Smooth muscle cell (in vitro differentiated cells): ENCODE results near the gene AXDND1. TPM values are rescaled to one million over a fixed set of nuclear protein-coding genes. Genes with fewer than 3 reads are reported as not detected.

Experiments used
- DNase-seq: peaks from one replicate; lab custom pipeline; 2025; ENCODE audit not compliant: unreplicated experiment; lab: John Stamatoyannopoulos, UW
- H2AFZ ChIP-seq: fragments of 200-600 bp; sonication (generic); 2 replicates; pipeline ENCODE4 v1.6.0; 2016; ENCODE audit warnings: antibody characterized with exemption, low read depth, mild to moderate bottlenecking
- H3F3A ChIP-seq: fragments of 200-600 bp; sonication (generic); 2 replicates; pipeline ENCODE4 v1.6.0; 2017; ENCODE audit warnings: antibody characterized with exemption, low read depth
- H3K27ac ChIP-seq: fragments of 200-600 bp; sonication (generic); 2 replicates; pipeline ENCODE4 v1.5.1; 2016; ENCODE audit warnings: low read depth, mild to moderate bottlenecking
- H3K27me3 ChIP-seq: fragments of 200-600 bp; sonication (generic); 2 replicates; pipeline ENCODE4 v1.6.1; 2016; ENCODE audit warnings: low read depth, mild to moderate bottlenecking
- H3K36me3 ChIP-seq: fragments of 200-600 bp; sonication (generic); 2 replicates; pipeline ENCODE4 v1.5.1; 2016; ENCODE audit warnings: low read depth
- H3K4me1 ChIP-seq: fragments of 200-600 bp; sonication (generic); 2 replicates; pipeline ENCODE4 v1.5.1; 2016; ENCODE audit warnings: low read depth
- H3K4me2 ChIP-seq: fragments of 200-600 bp; sonication (generic); 2 replicates; pipeline ENCODE4 v1.6.0; 2016; ENCODE audit warnings: mild to moderate bottlenecking
- H3K4me3 ChIP-seq: fragments of 200-600 bp; sonication (generic); 2 replicates; pipeline ENCODE4 v1.5.1; 2016; ENCODE audit warnings: mild to moderate bottlenecking
- H3K79me2 ChIP-seq: fragments of 200-600 bp; sonication (generic); 2 replicates; pipeline ENCODE4 v1.6.0; 2016; ENCODE audit warnings: low read depth, mild to moderate bottlenecking
- H3K9ac ChIP-seq: fragments of 200-600 bp; sonication (generic); 2 replicates; pipeline ENCODE4 v1.6.0; 2016; ENCODE audit warnings: low read depth
- H3K9me3 ChIP-seq: fragments of 200-600 bp; sonication (generic); replicated peaks from 2 replicates; pipeline ENCODE4 v1.5.1; 2016; ENCODE audit warnings: low read depth
- H4K20me1 ChIP-seq: fragments of 200-600 bp; sonication (generic); 2 replicates; pipeline ENCODE4 v1.6.0; 2016; ENCODE audit warnings: low read depth
- CTCF ChIP-seq: fragments of 200-600 bp; sonication (generic); IDR thresholded peaks from 2 replicates; pipeline ENCODE4 v1.5.1; 2017; ENCODE audit warnings: borderline replicate concordance, mild to moderate bottlenecking, antibody characterized with exemption; ENCODE audit not compliant: insufficient read depth, poor library complexity, severe bottlenecking
- WGBS: methylation state at CpG from one replicate; pipeline ENCODE4 v1.1.7; 2016; ENCODE audit warnings: low lambda C conversion rate; 5-methylcytosine and 5-hydroxymethylcytosine counted together
- polyA plus RNA-seq: library from polyadenylated mRNA; unstranded; fragments of >200 nt; fragmentation: Nextera tagmentation; extraction: Ambion mirVana; gene quantifications from 2 replicates; pipeline ENCODE4 v1.2.1, GENCODE V29; 2016
- total RNA-seq: library from RNA; depleted of rRNA; stranded (reverse); fragments of >200 nt; gene quantifications from 2 replicates; pipeline ENCODE4 v1.2.3, GENCODE V29; 2014

The AXDND1 gene
- total and polyA plus RNA-seq, 2 experiments from 2014 or later, result 0.41 TPM; not detected in 1

DNA sequence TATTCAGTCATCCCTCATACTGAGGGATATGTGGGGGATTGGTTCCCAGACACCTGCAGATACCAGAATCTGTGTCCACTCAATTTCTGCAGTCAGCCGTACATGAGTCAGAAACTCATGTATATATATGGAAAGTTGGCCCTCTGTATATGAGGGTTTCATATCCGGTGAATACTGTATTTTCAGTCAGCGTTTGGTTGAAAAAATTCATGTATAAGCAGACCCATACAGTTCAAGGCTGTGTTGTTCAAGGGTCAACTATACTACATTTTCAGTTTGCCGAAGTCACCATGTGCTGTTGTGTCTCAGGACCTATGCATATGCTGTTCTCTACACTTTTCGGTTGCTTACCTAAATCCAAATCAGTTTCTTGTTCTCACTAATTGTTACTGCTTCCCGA lies 10.5 kb downstream of the AXDND1 start:
- H3K36me3 ChIP-seq, result no peaks in the 10 kb centered on the region
- no peaks in the 10 kb centered on the region for H3K79me2 ChIP-seq
- H3K4me1 ChIP-seq, result no peaks in the 10 kb centered on the region
- no peaks in the 10 kb centered on the region for H3K9me3 ChIP-seq
- DNase-seq, result no peak
- no peaks in the 10 kb centered on the region for H3F3A ChIP-seq
- TF ChIP-seq CTCF, result no peak
- H3K27ac ChIP-seq, result no peak overlapping the region
- H3K4me2 ChIP-seq, result no peak overlapping the region
- 91% methylated on average over 6 of the region's 6 CpGs for WGBS
- no peak overlapping the region for H3K4me3 ChIP-seq
- H3K27me3 ChIP-seq, result no peaks in the 10 kb centered on the region
- no peaks in the 10 kb centered on the region for H4K20me1 ChIP-seq
- H2AFZ ChIP-seq, result no peak overlapping the region
- no peak overlapping the region for H3K9ac ChIP-seq

DNA sequence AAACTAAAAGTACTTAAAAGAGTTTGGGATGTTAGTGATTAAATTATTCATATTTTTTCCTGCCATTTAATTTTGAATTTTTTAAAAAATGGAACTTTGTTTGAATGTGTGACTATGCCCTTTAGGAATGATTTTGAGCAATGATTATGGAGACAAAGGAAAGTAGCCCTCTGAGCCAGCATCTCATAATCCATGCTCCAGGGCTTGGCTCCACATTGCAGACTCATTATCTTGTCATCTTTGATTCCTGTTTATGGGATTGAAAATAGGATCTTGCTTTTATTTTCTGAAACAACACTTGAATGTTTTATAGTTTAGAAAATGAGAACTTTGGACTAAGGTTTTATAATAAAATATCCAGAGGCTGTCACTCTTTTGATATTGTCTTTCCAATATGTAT lies 14.5 kb downstream of the AXDND1 start:
- no peak overlapping the region for H3K4me2 ChIP-seq
- no peak for TF ChIP-seq CTCF
- no peaks in the 10 kb centered on the region for H4K20me1 ChIP-seq
- H2AFZ ChIP-seq, result no peak overlapping the region
- H3K9ac ChIP-seq, result no peak overlapping the region
- DNase-seq, result no peak
- no peaks in the 10 kb centered on the region for H3F3A ChIP-seq
- no peaks in the 10 kb centered on the region for H3K36me3 ChIP-seq
- H3K4me1 ChIP-seq, result no peaks in the 10 kb centered on the region
- no peaks in the 10 kb centered on the region for H3K27me3 ChIP-seq
- H3K79me2 ChIP-seq, result no peaks in the 10 kb centered on the region
- no peak overlapping the region for H3K27ac ChIP-seq
- H3K9me3 ChIP-seq, result no peaks in the 10 kb centered on the region
- H3K4me3 ChIP-seq, result no peak overlapping the region

- Histone ChIP-seq H3K27me3 (no peaks in the 10 kb centered on the region), H3F3A (no peaks in the 10 kb centered on the region), H4K20me1 (no peaks in the 10 kb centered on the region), H3K4me3 (no peak overlapping the region), H3K9me3 (no peaks in the 10 kb centered on the region), H2AFZ (no peak overlapping the region), H3K4me1 (no peaks in the 10 kb centered on the region), H3K4me2 (no peak overlapping the region), H3K27ac (no peak overlapping the region), H3K79me2 (no peaks in the 10 kb centered on the region), H3K9ac (no peak overlapping the region), H3K36me3 (no peaks in the 10 kb centered on the region)
- DNase-seq, result no peak
- no peak for TF ChIP-seq CTCF
- 89% methylated on average over 1 of the region's 1 CpG for WGBS
Measured at GRCh38 chr1:179384027-179384426, 18.3 kb downstream of the AXDND1 start.

GRCh38 chr1:179385510-179385909 lies 19.7 kb downstream of the AXDND1 start:
- no peaks in the 10 kb centered on the region for H3K36me3 ChIP-seq
- TF ChIP-seq CTCF, result no peak

More at GRCh38 chr1:179385510-179385909, 19.7 kb downstream of the AXDND1 start:
- Histone ChIP-seq H2AFZ (no peak overlapping the region), H4K20me1 (no peaks in the 10 kb centered on the region), H3F3A (no peaks in the 10 kb centered on the region), H3K27me3 (no peaks in the 10 kb centered on the region), H3K27ac (no peak overlapping the region), H3K79me2 (no peaks in the 10 kb centered on the region), H3K9me3 (no peaks in the 10 kb centered on the region), H3K4me3 (no peak overlapping the region), H3K4me2 (no peak overlapping the region), H3K4me1 (no peaks in the 10 kb centered on the region), H3K9ac (no peak overlapping the region)
- DNase-seq, result no peak
- 89% methylated on average over 1 of the region's 1 CpG for WGBS
